Gastrocnemius medialis (tissue), 4 donors: ENCODE data around the gene PIGH.

ENCODE experiments used
- CTCF ChIP-seq, 5 experiments: fragments of 450-650 bp in 3 of 5; fragments of 200-600 bp in 2 of 5; sonication (generic) in 2 of 5; IDR thresholded peaks in 4 of 5; conservative IDR thresholded peaks in 1 of 5; 1 replicate in 4 of 5; 2 replicates in 1 of 5; pipeline ENCODE4 v1.5.1; 2016 to 2019; ENCODE audit warnings: antibody characterized with exemption in 5 of 5, mild to moderate bottlenecking in 3 of 5, moderate library complexity in 3 of 5
- POLR2A ChIP-seq, 2 donors: fragments of 450-650 bp; IDR thresholded peaks; one replicate each; pipeline ENCODE4 v1.6.1; 2017; ENCODE audit warnings: antibody characterized with exemption in 2 of 2, mild to moderate bottlenecking in 2 of 2, moderate library complexity in 2 of 2

GRCh38 chr14:67559639-67560038, 40.4 kb downstream of the PIGH start:
- TF ChIP-seq CTCF (IDR thresholded peaks at IDR 0.05 in 4 of 5, conservative IDR thresholded peaks at IDR 0.05 in 1 of 5) (no peak), POLR2A (IDR thresholded peaks at IDR 0.05) (no peak)
